Neural progenitor cell (in vitro differentiated cells): ENCODE measurements around the gene SAMD4A.

ENCODE experiments used
- CTCF ChIP-seq: fragments of 200-600 bp; sonication (generic); IDR thresholded peaks from 2 replicates; pipeline ENCODE4 v1.5.1; 2017; ENCODE audit warnings: antibody characterized with exemption, mild to moderate bottlenecking
- EZH2 ChIP-seq: fragments of 200-600 bp; sonication (generic); IDR thresholded peaks from 2 replicates; pipeline ENCODE4 v1.6.1; 2017; ENCODE audit warnings: antibody characterized with exemption, mild to moderate bottlenecking, moderate library complexity
- EZH2phosphoT487 ChIP-seq: fragments of 200-600 bp; sonication (generic); IDR thresholded peaks from 2 replicates; pipeline ENCODE4 v1.6.1; 2017; ENCODE audit warnings: antibody characterized with exemption

DNA sequence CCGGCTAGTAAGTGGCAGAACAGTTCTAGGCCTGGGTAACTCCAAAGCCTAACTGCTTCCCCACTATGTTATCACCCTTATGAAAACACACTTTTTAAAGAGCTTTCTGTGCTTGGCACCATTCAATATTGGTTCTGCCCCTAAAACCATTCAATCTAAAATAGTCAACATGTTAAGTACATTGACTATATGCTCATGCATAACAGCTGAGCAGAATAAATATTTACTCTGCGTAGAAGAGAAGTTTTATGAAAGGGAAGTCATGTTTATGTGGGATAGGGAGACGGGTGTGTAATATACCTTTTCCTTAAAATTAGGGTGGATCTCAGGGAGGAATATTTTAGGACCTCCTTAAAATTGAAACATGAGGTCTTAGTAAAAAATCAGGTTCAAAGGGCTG is 80.5 kb downstream of the SAMD4A start:
- TF ChIP-seq CTCF: no peak
- no peak for TF ChIP-seq EZH2
- no peak for TF ChIP-seq EZH2phosphoT487
